GM21515 (cell line): ENCODE data around the gene CTNNA1.

Experiments
- ATAC-seq: cut with Tn5 transposase; IDR thresholded peaks from one replicate; pipeline ENCODE4 v1.9.1; 2021; ENCODE audit not compliant: unreplicated experiment

The CTNNA1 gene

DNA sequence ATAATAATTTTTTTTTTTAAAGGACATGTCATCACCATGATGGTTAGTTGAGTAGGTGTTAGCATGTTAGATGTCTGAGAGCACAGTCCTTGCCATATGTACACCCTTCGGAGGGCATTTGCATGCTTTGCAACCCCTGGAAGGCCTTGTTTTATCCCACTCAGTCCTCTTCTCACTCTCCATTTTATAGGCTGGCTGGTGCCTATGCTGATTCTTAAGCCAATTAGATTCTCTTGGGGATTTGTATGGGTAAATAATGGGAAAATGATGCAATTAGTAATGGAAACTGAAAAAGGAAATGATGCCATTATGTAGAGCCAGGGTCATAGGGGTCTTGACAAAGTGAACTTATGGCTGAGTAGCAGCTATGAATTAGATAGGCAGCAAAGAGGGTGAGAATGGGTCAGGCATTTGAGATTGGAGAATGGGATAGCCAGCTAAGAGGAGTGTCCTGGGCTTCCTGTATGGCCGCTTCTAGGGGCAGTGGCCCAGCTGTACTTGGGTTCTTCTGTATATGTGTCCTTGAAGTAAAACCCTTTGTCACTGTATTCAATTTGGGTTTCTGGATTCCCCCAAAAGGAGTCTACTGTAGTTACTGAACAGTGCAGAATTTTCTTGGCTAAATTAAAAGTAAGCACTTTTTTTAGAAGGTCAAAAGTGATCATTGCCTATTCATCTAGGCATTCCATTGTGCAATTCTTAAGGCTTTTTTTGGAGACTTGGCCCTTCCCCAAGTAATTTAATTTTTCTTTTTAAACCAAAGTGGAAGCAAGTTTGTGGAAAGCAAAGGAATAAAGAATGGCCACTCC, 90.3 kb downstream of the CTNNA1 start:
- no peak for ATAC-seq

DNA sequence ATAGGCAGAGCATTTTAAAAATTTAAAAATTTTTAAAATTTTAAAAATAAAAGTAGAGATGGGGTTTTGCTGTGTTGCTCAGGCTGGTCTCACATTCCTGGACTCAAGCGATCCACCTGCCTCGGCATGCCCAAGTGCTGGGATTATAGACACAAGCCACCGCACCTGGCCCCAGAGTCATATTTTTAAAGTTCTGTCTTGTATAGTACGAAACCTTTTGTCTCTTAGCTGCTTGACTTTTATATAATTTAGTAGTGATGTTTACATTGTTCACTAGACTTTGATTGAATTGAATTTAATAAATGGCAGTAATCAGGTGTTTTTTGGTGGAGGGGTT, 90.9 kb downstream of the CTNNA1 start:
- ATAC-seq, result no peak

DNA sequence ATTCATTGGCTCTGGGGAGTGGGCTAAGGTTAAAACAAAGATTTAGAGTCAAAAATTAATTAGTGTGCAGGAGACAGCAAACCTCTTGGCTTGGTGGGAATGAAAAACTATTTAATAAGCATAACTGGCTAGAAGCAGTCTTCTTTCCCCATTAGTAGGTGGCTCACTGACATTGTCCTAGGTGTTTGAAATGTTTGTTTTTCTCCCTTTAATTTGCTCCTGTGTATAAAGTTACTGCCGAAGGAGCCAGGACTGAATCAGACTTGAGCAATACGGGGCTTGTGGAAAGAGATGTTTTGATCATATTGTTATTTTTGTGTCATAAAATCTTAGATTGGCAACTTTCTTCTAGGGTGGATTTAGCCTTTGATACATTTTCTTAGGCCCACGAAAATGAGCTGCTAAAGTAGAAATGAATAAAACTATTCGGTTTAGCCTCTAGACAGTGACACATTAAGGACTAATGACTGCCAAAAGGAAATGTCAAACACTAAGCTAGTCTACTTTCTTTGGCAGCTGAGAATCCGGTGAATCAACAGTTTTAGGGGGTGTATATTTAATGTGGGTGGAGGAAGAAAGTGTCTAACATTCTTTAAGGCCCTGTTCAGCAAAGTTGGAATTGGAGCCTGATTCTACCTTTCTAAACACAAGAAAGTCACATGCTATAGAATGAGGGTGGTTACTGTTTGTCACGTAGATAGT, 91.7 kb downstream of the CTNNA1 start:
- no peak for ATAC-seq

DNA sequence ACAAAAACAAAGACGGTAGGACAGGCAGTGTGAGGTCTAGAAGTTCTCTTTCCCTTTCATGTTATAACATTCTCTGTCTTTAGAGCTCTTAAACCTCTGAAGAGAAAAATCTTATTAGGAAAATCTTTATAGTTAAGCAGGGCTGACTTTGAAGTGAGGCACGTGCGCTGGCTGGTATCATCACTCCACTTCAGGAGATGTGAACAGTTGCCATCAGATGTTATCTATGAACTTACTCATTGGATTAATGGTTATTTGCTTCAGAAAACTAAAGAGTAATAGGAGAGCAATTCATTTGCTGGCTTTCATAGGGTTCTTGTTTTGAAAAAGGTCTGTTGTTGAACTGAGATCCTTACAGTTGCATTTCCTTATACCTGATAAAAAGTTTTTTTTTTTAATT, 96.2 kb downstream of the CTNNA1 start:
- ATAC-seq, result no peak

DNA sequence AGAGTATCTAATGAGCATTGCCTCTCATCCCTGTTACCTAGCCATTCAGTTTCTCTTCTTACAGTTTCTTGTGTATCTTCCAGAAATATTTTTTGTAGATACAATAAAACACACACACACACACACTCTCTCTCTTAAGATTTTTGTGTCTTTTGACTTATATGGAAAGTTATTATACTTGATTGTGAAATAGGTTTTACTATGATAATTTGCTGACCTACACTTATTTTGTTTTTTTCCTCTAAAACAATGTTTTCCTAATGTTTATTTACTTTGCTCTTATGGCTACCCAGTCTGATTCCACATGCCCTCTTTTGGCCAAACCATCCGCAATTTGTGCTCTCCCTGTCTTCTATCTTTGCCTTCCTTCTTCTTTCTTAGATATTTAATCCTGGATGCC, 96.7 kb downstream of the CTNNA1 start:
- ATAC-seq, result no peak

DNA sequence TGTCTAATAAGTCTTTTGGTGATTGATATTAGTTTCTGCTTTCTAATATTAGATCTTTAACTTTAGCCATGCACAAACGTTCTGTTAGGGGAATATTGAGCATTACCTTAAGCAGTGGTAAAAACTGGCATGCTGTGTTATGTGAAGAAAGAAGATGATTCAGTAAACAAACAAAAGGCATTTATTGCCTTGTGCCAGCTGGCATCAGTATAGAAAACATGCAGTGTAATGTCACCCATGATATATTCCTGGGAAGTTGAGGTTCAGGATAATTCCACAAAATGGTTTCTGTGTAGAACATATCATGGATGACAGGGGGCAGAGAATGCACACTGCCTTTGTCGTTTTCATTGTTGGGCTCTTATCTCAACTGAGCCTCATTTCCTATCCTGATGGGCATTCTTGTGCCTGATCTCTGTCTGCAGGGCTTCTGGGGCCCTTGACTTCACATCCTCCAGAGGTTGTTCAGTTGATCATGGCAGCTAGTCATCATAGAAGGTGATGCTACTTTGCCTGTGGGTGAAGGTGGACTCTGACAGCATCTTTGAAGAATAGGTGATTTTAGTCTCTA, 97.7 kb downstream of the CTNNA1 start:
- ATAC-seq, result no peak

DNA sequence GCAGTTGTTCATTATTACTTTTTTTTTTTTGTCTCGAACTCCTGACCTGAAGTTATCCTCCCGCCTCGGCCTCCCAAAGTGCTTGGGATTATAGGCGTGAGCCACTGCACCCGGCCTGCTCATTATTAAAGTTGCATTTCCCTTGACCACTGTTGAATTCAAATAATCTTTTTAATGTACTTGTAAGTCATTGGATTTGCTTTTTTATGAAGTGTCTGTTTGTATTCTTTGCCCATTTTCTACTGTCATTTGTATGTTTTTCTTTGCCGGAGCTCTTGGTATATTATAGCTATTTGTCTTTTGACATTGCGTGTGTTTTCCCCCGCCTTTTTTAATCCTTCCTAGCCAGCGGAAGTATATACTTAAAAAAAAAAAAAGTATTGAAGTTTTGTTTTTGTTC, 99.9 kb downstream of the CTNNA1 start:
- ATAC-seq, result no peak

DNA sequence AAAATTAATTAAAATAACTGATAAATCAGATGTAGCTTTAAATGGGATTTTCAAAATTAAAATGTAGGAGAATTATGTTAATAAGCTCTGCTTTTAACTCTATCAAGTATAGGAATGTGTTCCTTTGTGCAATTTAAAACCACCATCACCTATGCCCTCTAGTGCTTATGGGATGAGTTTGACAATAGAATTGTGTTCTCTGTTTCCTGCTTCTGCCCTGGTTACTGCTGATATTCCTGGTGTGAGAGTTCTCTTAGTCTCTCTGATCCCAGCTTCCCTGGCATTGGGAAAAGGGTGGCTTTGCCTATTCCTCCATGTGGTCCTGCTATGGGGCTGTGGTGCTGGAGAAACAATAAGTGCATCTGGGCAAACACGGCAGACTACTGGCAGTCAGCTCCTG, 113.8 kb downstream of the CTNNA1 start:
- no peak for ATAC-seq

DNA sequence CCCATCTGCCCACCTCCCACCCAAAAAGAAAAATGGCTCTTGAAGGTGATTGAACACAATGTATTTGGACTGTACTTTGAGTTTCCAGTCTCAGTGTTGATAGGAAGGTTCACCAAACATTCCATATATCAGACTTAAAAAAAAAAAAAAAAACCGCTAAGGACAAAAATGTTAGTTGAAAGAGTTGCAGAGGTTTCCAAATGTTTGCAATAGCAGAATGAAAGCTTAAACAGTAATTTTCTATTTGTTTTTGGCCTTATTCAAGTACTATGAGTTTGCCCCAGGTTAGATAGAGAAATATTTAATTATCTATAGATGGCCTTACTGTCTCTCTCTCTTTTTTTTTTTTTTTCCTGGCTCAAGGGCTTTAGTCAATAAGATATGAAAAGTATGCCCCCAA, 115.8 kb downstream of the CTNNA1 start:
- ATAC-seq, result no peak

DNA sequence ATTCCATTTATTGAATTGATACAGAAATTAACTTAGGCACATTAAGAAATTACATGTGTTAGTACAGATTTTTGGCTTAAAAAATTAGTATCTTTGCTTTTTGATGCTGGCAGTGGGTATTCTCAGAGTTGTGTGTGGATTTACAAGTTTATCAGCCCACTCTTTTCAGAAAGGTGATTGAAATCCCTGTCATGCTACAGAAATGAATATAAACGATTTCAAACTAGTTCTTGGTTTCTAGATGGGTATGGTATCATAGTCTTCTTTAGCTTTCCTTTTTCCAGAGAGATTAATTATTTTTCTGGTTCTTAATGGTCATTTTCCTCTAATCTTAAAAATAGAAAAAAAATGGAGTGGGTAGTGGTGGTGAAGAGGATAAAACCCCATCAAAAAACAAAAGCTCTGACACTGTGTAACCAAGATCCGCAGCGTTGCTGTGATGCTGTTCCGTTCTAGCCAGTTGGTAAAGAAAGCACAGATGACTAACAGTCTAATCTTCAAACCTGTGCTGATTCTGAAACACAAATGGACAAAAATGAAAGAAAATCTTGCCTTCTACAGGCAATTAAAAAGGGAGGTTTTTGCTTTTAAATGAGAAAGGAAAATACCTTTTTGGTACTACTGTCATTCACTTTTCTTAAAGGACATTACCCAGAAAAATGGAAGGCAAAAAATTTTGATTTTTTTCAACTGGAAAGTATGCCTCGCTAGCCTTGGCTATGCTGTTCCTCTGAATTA, 116.7 kb downstream of the CTNNA1 start:
- ATAC-seq, result no peak

DNA sequence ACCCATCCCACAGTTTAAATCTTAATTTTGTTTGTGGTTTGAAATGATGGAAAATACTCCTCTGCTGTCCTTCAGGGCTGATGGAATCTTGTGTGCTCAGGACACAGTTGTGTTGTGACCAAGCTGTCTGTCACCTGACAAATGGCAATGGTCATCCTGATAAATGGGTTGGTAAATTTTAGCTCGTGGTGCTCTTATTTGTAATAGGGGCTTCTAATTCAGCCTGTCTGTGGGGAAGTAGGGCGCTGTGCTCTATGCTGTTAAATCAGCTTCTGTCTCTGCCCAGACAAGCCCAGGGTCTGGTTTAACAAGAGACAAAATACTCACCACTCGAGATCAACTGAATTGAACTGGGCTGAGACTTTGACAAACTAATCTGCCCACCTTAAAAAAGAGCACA, 117.4 kb downstream of the CTNNA1 start:
- ATAC-seq, result no peak

DNA sequence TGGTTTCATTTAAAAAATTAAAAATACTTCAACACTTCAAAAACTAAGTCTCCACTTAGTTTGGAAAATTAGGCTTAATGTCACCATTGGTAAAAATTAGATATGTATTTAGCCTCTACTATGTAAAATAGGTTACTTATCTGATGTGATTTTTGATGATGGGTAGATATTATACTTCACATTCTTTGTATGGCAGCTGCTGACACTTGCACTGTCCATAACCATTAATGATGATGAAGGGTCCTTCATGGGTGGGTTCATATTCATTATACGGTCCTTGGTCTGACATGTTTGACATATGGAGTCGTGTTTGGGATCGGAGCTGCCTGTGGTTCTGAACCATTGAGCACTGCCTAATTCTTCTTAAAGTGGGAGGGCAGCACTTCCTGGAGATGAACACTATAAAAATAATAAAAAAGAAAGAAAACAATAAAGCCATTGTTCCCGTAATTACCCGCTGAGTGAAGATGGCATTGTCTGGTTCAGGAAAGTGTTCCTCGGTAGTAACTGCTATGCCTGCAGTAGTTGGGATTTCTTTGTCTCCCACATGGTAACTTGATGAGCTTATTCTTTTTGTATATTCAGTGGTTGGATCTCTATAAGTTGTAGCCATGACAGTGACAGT, 119.7 kb downstream of the CTNNA1 start:
- no peak for ATAC-seq

DNA sequence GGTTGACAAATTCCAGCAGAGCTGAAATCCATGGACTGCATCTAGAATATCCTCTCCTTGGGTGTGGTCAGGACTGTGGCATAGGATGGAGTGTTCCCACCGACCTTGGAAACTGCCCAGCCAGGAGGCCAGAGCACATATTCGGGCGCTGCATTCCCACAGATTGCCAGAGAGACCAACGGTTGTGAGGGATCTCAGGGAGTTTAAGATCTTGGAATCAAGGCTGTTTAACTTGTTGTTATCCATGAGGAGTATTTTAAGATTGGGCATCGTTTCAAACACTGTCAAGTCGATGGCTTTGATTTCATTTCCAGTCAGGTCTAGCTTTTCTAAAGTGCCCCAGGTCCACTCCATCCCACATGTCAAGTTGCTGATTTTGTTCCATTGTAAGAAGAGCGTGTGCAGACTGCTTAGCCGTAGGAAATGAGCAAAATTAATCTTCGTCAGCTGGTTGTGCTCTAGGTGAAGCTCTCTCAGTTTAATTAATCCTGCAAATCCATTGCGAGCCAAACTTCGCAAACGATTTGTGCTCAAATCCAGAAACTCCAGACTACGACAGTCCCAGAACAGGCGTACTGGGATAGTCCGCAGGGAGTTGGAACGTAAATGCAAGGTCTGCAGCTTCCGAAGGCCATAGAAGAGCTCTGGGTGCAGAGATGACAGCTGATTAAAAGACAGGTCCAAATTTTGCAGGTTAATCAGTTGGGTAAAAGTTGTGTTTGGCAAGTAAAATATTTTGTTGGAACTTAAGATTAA, 120.4 kb downstream of the CTNNA1 start:
- ATAC-seq, result no peak

DNA sequence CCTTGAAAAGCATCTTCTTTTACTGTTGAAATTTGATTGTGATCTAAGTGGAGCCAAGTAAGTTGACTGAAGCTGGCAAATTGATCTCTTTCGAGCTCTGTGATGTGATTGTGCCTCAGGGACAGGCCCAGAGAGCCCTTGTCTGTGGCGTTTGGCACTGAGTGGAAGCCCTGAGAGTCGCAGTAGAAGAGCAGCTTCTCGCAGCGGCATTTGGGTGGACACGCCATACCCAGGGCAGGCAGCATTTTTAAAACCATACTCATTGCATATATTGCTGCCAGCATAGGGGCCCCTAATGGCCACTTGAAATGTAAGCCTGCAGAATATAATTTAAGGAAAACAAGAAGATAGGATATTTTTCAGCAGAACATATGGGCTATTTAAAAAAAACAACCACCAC, 121.0 kb downstream of the CTNNA1 start:
- ATAC-seq, result no peak

DNA sequence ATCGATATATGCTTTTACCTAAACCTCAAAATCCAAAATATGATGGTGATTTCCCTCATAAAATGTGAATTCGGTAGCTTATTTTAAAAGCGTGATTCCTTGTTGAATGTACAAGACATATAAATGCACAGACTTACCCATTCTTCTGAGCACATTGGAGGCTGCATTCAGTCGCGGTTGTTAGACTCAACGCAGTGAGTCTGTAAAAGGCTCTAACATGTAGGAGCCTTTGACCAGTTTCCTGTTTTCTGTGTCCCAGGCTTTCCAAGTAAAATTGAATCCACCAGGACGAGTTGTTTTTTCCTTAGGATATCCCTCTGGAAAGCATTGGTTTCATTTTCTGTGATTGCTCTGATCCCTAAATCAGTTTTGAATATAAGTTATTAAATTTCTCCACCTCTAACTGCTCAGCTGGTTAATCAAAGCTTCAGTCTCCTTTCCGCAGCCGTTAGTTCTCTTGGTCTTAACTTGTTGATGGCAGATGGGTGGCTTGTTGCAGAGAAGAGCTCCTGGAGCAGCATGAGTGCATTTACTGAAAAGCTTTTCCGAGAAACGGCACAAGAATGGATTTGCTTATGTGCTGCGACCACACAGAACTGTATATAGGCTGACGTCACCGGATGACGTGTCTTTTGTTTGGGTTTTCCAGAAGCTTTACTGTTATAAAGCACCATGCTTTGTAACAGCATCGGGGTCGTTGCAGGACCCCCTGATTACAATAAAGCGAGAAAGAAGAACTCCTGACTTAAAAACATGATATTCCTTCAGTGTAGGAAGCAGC, 121.7 kb downstream of the CTNNA1 start, which contains the start of gene LRRTM2:
TSS of gene LRRTM2 (minus strand) at position 565 of the 781 bp plus-strand sequence. CDS start at position 141, 424 bp downstream.
- no peak for ATAC-seq

DNA sequence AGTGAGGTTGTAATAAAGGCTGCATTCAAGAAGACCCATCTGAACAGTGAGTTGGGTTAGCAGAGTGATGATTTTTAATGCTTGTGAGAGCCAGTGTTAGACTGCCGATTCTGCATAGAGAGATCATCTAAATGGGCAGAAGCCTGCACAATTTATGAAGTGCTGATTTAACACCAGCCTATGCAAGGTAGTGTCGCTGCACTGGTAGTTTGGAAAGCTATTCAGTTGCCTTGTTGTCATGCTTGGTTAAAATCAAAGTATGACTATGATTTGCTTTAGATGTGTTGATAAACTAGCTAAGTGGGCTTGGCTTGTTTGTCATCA, 122.3 kb downstream of the CTNNA1 start:
- no peak for ATAC-seq

DNA sequence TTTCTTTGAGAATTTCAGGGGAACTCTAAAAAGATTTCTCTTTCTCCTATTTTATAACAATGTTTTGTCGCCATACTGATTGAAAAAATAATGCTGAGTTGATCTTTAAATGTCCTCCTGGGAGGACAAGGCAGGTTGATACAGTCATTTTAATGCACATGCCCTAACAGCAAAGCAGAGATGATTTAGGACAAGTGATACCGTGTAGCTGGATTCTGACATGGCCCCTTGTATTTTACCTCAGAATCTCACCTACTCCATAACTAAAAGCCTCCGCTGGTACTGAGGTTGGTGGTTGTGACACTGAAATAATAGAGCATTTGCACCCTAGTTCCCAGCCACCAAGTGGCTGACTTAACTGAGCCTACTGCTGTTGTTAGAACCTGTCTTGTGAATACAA, 122.7 kb downstream of the CTNNA1 start:
- no peak for ATAC-seq

DNA sequence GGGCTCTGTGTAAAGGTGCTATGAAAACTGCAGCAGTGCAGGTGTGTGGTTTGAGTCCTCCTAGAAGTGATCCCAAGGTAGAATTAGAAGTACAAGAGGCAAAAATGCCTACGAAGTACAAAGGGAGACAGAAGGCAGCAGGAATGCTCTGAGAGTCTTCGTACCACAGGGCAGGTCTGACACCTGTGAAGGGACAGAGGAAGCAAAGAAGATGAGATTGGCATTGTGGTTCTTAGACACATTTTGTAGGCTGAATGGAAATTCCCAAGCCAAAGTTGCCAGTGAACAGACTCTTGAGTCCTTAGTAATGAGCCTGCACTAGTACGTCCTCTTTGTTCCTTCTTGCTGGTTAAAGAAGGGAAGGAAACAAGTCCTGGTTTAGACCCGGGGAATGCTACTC, 123.6 kb downstream of the CTNNA1 start:
- no peak for ATAC-seq

DNA sequence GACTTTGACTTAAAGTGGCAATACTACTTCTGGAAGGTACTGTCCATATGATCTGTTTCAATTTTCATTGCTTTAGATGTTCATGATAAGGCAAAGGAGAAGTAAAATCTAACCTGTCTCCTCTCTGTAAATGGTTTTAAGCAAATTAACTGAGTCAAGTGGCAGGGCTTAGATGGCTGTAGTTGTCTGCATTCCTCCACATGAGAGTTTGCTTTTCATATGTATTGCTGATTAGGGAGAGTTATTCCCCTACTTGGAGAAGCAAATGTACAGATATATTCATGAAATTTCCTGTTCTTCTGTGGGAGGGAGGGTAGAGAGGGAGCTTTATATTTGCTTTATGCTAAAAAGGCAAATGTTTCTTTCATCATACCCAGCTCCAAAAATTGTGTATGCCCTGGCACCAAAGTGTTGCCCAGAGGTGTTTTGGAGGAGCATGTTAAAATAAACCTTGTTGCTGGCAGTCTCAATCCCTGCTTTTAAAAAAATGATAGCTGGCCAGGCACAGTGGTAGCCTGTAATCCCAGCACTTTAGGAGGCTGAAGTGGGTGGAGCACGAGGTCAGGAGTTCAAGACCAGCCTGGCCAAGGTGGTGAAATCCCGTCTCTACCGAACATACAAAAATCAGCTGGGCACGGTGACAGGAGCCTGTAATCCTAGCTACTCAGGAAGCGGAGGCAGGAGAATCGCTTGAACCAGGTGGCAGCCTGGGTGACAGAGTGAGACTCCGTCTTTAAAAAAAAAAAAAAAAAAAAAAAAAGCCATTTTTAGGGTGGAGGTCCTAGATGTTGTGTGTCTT, 125.4 kb downstream of the CTNNA1 start:
- no peak for ATAC-seq
